Panc1 (cell line): ENCODE results near the gene SLFN11. TPM values are rescaled to one million over a fixed set of nuclear protein-coding genes. Genes with fewer than 3 reads are reported as not detected.

Experiments
- ATAC-seq: fragments of 200-7000 bp; cut with Tn5 transposase; 2 replicates; pipeline ENCODE4 v1.9.1; 2020; ENCODE audit warnings: mild to moderate bottlenecking, moderate library complexity
- BruUV-seq: library from RNA; stranded (reverse); fragments of 400-500 nt; replicated peaks from 2 replicates; lab custom pipeline; 2021; lab: Mats Ljungman, UMichigan
- CTCF ChIA-PET: fragments of 300-600 bp; sonication (Branson Sonifier 250); formaldehyde crosslinking; loops from one replicate; lab custom pipeline; 2022; ENCODE audit warnings: antibody characterized with exemption; lab: Charles Lee
- POLR2A ChIA-PET: fragments of 300-600 bp; sonication (Branson Sonifier 250); formaldehyde crosslinking; loops from one replicate; lab custom pipeline; 2022; ENCODE audit warnings: antibody characterized with exemption; lab: Charles Lee
- DNase-seq: peaks from one replicate; pipeline ENCODE4 v3.0.0-alpha.2; 2010; ENCODE audit warnings: low read depth, low spot score
- H3K27ac ChIP-seq: 2 replicates; pipeline ENCODE4 v1.5.1; 2011; ENCODE audit warnings: mild to moderate bottlenecking, low read length, inconsistent platforms
- H3K27me3 ChIP-seq: fragments of 200-500 bp; sonication (Bioruptor generic); 2 replicates; pipeline ENCODE4 v1.6.0; 2014; ENCODE audit warnings: low read length, inconsistent platforms; ENCODE audit not compliant: control insufficient read depth, insufficient read depth
- H3K36me3 ChIP-seq: fragments of 200-500 bp; sonication (Bioruptor generic); 2 replicates; pipeline ENCODE4 v1.5.1; 2014; ENCODE audit warnings: inconsistent platforms, mild to moderate bottlenecking, low read length, moderate library complexity; ENCODE audit not compliant: control insufficient read depth, insufficient read depth
- H3K4me1 ChIP-seq: 2 replicates; pipeline ENCODE4 v1.5.1; 2011; ENCODE audit warnings: inconsistent platforms, mild to moderate bottlenecking, low read length, moderate library complexity; ENCODE audit not compliant: control insufficient read depth, insufficient read depth
- H3K4me3 ChIP-seq, 2 experiments: 2 replicates each; pipeline ENCODE4 v1.5.1; 2011 to 2012; ENCODE audit warnings: low read depth in 2 of 2, low read length in 2 of 2, mild to moderate bottlenecking in 2 of 2, inconsistent platforms in 1 of 2, moderate library complexity in 1 of 2
- H3K9me3 ChIP-seq: fragments of 200-500 bp; sonication (Bioruptor generic); 2 replicates; pipeline ENCODE4 v1.5.1; 2014; ENCODE audit warnings: low read depth, mild to moderate bottlenecking, inconsistent platforms, low read length, moderate library complexity; ENCODE audit not compliant: control insufficient read depth, insufficient read depth
- POLR2AphosphoS5 ChIP-seq: IDR thresholded peaks from 2 replicates; pipeline ENCODE4 v1.6.1; 2012; ENCODE audit warnings: mild to moderate bottlenecking, low read depth, low read length, moderate library complexity
- REST ChIP-seq, 2 experiments: IDR thresholded peaks; 2 replicates each; pipeline ENCODE4 v1.6.1; 2011 to 2012; ENCODE audit warnings: low read depth in 2 of 2, control low read depth in 1 of 2, low read length in 1 of 2, mild to moderate bottlenecking in 1 of 2, moderate library complexity in 1 of 2; ENCODE audit not compliant: insufficient read depth in 1 of 2
- SIN3A ChIP-seq: IDR thresholded peaks from 2 replicates; pipeline ENCODE4 v1.6.1; 2012; ENCODE audit warnings: low read depth, mild to moderate bottlenecking, low read length, moderate library complexity, borderline replicate concordance; ENCODE audit not compliant: insufficient read depth
- TCF7L2 ChIP-seq: IDR thresholded peaks from 2 replicates; pipeline ENCODE4 v1.6.1; 2011; ENCODE audit warnings: mild to moderate bottlenecking, low read depth, low read length, inconsistent platforms
- in situ Hi-C: cut with HindIII; loops from 2 replicates; pipeline ENCODE4 v1.10.0; 2016; ENCODE audit warnings: low sequenced_read_pairs, low pct_unique_long_range_greater_than_20kb
- intact Hi-C: fragments of 100-400 bp; cut with micrococcal nuclease; formaldehyde crosslinking; loops from one replicate; pipeline ENCODE4 v1.10.0; 2022; ENCODE audit not compliant: unreplicated experiment
- total RNA-seq: library from RNA; stranded (reverse); gene quantifications from one replicate; pipeline ENCODE4 v1.2.1, GENCODE V29; 2021; ENCODE audit not compliant: unreplicated experiment
- TF ChIP-seq, protein P1 (sequence below): fragments of 450-650 bp; IDR thresholded peaks from 2 replicates; pipeline ENCODE4 v1.5.1; 2017; ENCODE audit warnings: mild to moderate bottlenecking

SLFN11 gene
- total RNA-seq, 1 experiment from 2014 or later = 45.0 TPM

GRCh38 chr17:35342276-35342675, 31.1 kb downstream of the SLFN11 start:
- POLR2A ChIA-PET = no interaction called here
- ATAC-seq = no peak
- Histone ChIP-seq H3K4me1 (no peaks in the 10 kb centered on the region), H3K27me3 (no peaks in the 10 kb centered on the region), H3K9me3 (no peaks in the 10 kb centered on the region), H3K27ac (no peak overlapping the region), H3K36me3 (no peaks in the 10 kb centered on the region), H3K4me3 (no peak overlapping the region)
- no peak for DNase-seq
- in situ Hi-C loops (no loop called here), intact Hi-C loops (no loop called here)
- CTCF ChIA-PET = no interaction called here
- BruUV-seq = no TSS peak
- no peak for TF ChIP-seq TCF7L2
- no peak for TF ChIP-seq POLR2AphosphoS5
- TF ChIP-seq SIN3A = no peak
- TF ChIP-seq, protein P1, sequence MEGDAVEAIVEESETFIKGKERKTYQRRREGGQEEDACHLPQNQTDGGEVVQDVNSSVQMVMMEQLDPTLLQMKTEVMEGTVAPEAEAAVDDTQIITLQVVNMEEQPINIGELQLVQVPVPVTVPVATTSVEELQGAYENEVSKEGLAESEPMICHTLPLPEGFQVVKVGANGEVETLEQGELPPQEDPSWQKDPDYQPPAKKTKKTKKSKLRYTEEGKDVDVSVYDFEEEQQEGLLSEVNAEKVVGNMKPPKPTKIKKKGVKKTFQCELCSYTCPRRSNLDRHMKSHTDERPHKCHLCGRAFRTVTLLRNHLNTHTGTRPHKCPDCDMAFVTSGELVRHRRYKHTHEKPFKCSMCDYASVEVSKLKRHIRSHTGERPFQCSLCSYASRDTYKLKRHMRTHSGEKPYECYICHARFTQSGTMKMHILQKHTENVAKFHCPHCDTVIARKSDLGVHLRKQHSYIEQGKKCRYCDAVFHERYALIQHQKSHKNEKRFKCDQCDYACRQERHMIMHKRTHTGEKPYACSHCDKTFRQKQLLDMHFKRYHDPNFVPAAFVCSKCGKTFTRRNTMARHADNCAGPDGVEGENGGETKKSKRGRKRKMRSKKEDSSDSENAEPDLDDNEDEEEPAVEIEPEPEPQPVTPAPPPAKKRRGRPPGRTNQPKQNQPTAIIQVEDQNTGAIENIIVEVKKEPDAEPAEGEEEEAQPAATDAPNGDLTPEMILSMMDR = no peak
- TF ChIP-seq REST (IDR thresholded peaks at IDR 0.05; ENCODE audit: insufficient read depth in 1 of 2, low read depth in 2 of 2, low read length in 1 of 2) = no peak

- no TSS peak for BruUV-seq
- ChIA-PET POLR2A (no interaction called here), CTCF (no interaction called here)
- in situ Hi-C loops (no loop called here), intact Hi-C loops (no loop called here)
- ATAC-seq = no peak
- TF ChIP-seq POLR2AphosphoS5 (no peak), TCF7L2 (no peak), SIN3A (no peak), REST (IDR thresholded peaks at IDR 0.05; ENCODE audit: insufficient read depth in 1 of 2, low read depth in 2 of 2, low read length in 1 of 2) (no peak)
- TF ChIP-seq, protein P1 = no peak
- Histone ChIP-seq H3K9me3 (no peaks in the 10 kb centered on the region), H3K27ac (no peak overlapping the region), H3K4me3 (no peak overlapping the region), H3K27me3 (no peaks in the 10 kb centered on the region), H3K36me3 (no peaks in the 10 kb centered on the region), H3K4me1 (no peaks in the 10 kb centered on the region)
- DNase-seq = no peak
Measured at GRCh38 chr17:35341411-35341992, 31.9 kb downstream of the SLFN11 start.
